GM23248 (cell line): ENCODE results near the gene VWA8. TPM values are rescaled to one million over a fixed set of nuclear protein-coding genes. Genes with fewer than 3 reads are reported as not detected.

Experiments
- DNase-seq: peaks from one replicate; pipeline ENCODE4 v3.0.0-alpha.2; 2015
- H2AFZ ChIP-seq: fragments of 200-600 bp; sonication (generic); 2 replicates; pipeline ENCODE4 v1.6.1; 2016; ENCODE audit warnings: antibody characterized with exemption
- H3F3A ChIP-seq: fragments of 200-600 bp; sonication (generic); 2 replicates; pipeline ENCODE4 v1.6.1; 2016; ENCODE audit warnings: mild to moderate bottlenecking, antibody characterized with exemption, mixed run types; ENCODE audit not compliant: insufficient read depth
- H3K27ac ChIP-seq: fragments of 200-600 bp; sonication (generic); 2 replicates; pipeline ENCODE4 v1.5.1; 2016; ENCODE audit warnings: mild to moderate bottlenecking
- H3K27me3 ChIP-seq: fragments of 200-600 bp; sonication (generic); replicated peaks from 2 replicates; pipeline ENCODE4 v1.6.1; 2016; ENCODE audit warnings: mild to moderate bottlenecking; ENCODE audit not compliant: insufficient read depth
- H3K36me3 ChIP-seq: fragments of 200-600 bp; sonication (generic); 2 replicates; pipeline ENCODE4 v1.6.1; 2016; ENCODE audit warnings: low read depth, mild to moderate bottlenecking
- H3K4me1 ChIP-seq: fragments of 200-600 bp; sonication (generic); 2 replicates; pipeline ENCODE4 v1.6.1; 2016; ENCODE audit warnings: mild to moderate bottlenecking; ENCODE audit not compliant: insufficient read depth
- H3K4me2 ChIP-seq: fragments of 200-600 bp; sonication (generic); one replicate; pipeline ENCODE4 v1.6.1; 2016; ENCODE audit warnings: mild to moderate bottlenecking; ENCODE audit not compliant: unreplicated experiment
- H3K4me3 ChIP-seq: fragments of 200-600 bp; sonication (generic); 2 replicates; pipeline ENCODE4 v1.5.1; 2016; ENCODE audit warnings: mild to moderate bottlenecking
- H3K79me2 ChIP-seq: fragments of 200-600 bp; sonication (generic); 2 replicates; pipeline ENCODE4 v1.6.1; 2016; ENCODE audit warnings: mild to moderate bottlenecking; ENCODE audit not compliant: insufficient read depth
- H3K9ac ChIP-seq: fragments of 200-600 bp; sonication (generic); 2 replicates; pipeline ENCODE4 v1.6.1; 2016; ENCODE audit warnings: mild to moderate bottlenecking
- H3K9me2 ChIP-seq: fragments of 200-600 bp; sonication (generic); 2 replicates; pipeline ENCODE4 v1.6.1; 2016; ENCODE audit warnings: mixed run types, mild to moderate bottlenecking, moderate library complexity; ENCODE audit not compliant: insufficient read depth
- H3K9me3 ChIP-seq: fragments of 200-600 bp; sonication (generic); one replicate; pipeline ENCODE4 v1.6.1; 2017; ENCODE audit warnings: low read depth
- H4K20me1 ChIP-seq: fragments of 200-600 bp; sonication (generic); 2 replicates; pipeline ENCODE4 v1.6.0; 2016; ENCODE audit not compliant: insufficient read depth
- EZH2 ChIP-seq: fragments of 200-600 bp; sonication (generic); IDR thresholded peaks from 2 replicates; pipeline ENCODE4 v1.6.1; 2018; ENCODE audit warnings: antibody characterized with exemption, mild to moderate bottlenecking; ENCODE audit not compliant: insufficient read depth, poor library complexity, severe bottlenecking
- EZH2phosphoT487 ChIP-seq: fragments of 200-600 bp; sonication (generic); IDR thresholded peaks from 2 replicates; pipeline ENCODE4 v1.6.1; 2018; ENCODE audit warnings: antibody characterized with exemption, moderate library complexity, mild to moderate bottlenecking, low read depth; ENCODE audit not compliant: insufficient read depth
- WGBS, 2 experiments: methylation state at CpG; one replicate each; pipeline ENCODE4 v1.1.6; 2015 to 2017; ENCODE audit warnings: low lambda C conversion rate in 2 of 2, low coverage in 1 of 2; ENCODE audit errors: missing lambda C conversion rate in 2 of 2; 5-methylcytosine and 5-hydroxymethylcytosine counted together
- in situ Hi-C: fragments of 300-500 bp; cut with MboI; formaldehyde crosslinking; loops from 2 replicates; pipeline ENCODE4 v1.15.0; 2020
- polyA plus RNA-seq: library from polyadenylated mRNA; unstranded; fragments of >200 nt; fragmentation: Nextera tagmentation; extraction: Ambion mirVana; gene quantifications from 2 replicates; pipeline ENCODE4 v1.2.1, GENCODE V29; 2016
- total RNA-seq: library from RNA; depleted of rRNA; stranded (reverse); fragments of >200 nt; shearing (Covaris generic); gene quantifications from 2 replicates; pipeline ENCODE4 v1.2.3, GENCODE V29; 2014

The VWA8 gene
- total and polyA plus RNA-seq, 2 experiments from 2014 or later = 3.9 to 10.1 TPM

DNA sequence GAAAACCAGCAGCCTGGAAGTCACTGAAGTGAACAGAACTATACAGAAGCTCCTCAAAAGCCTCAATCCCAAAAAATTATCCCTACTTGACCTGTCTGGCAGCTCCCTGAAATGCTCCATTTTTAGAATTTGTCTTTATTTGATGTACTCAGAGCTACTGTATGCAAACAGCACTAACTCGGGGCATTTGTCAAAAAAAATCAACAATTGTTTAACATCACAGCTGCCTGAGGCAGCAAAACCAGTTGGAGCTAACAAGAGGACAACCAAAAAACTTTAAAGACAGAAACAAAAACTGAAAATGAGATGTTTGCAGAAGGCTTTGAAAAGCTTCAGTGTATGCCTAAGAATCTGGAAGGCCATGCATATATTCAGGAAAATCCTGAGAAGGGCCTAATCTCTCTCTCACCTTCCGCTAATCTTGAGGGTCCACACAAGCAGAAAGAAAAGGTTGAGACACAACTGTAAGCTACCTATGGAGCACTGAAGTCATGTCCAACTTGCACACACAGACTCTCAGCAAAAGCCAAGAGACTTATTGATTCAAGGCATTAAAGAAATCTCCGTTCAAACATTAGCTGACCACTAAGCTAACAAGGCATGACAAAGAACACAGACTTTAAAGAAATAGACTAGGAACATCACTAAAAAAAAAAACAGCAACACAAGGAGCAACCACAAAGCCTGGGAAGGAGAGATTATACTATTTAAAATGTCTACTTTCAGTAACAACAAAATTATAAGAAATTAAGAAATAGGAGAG is 16.1 kb downstream of the VWA8 start:
- no peak for DNase-seq
- Histone ChIP-seq H3K4me2 (no peak overlapping the region), H3K79me2 (0 out of 2 replicates have a peak, but pooled peaks cover 19% of the 10 kb centered on the region), H3K27me3 (no peaks in the 10 kb centered on the region), H3K9ac (no peak overlapping the region), H2AFZ (no peak overlapping the region), H3F3A (no peaks in the 10 kb centered on the region), H3K4me3 (no peak overlapping the region), H3K36me3 (no peaks in the 10 kb centered on the region), H4K20me1 (no peaks in the 10 kb centered on the region), H3K9me3 (no peaks in the 10 kb centered on the region), H3K9me2 (no peaks in the 10 kb centered on the region), H3K27ac (no peak overlapping the region), H3K4me1 (no peaks in the 10 kb centered on the region)
- WGBS, 2 experiments = 80 to 90% methylated on average over 3 of the region's 3 CpGs
- in situ Hi-C loops = no loop called here
- TF ChIP-seq EZH2phosphoT487 = no peak
- no peak for TF ChIP-seq EZH2

GRCh38 chr13:41944229-41944628 is 16.7 kb downstream of the VWA8 start:
- in situ Hi-C loops = no loop called here
- H3F3A ChIP-seq = no peaks in the 10 kb centered on the region
- no peak for DNase-seq
- H3K9me3 ChIP-seq = no peaks in the 10 kb centered on the region
- TF ChIP-seq EZH2 = no peak
- no peak for TF ChIP-seq EZH2phosphoT487
- H3K4me3 ChIP-seq = no peak overlapping the region
- no peak overlapping the region for H3K4me2 ChIP-seq
- H3K4me1 ChIP-seq = no peaks in the 10 kb centered on the region
- no peaks in the 10 kb centered on the region for H4K20me1 ChIP-seq
- H3K9ac ChIP-seq = no peak overlapping the region
- H3K9me2 ChIP-seq = no peaks in the 10 kb centered on the region
- H2AFZ ChIP-seq = no peak overlapping the region
- no peaks in the 10 kb centered on the region for H3K27me3 ChIP-seq
- WGBS, 2 experiments = 93% methylated on average over 3 of the region's 3 CpGs
- 0 out of 2 replicates have a peak, but pooled peaks cover 19% of the 10 kb centered on the region for H3K79me2 ChIP-seq
- no peaks in the 10 kb centered on the region for H3K36me3 ChIP-seq
- H3K27ac ChIP-seq = no peak overlapping the region

GRCh38 chr13:41942462-41943094 is 18.3 kb downstream of the VWA8 start:
- Histone ChIP-seq H3K9me2 (no peaks in the 10 kb centered on the region), H2AFZ (no peak overlapping the region), H3K36me3 (no peaks in the 10 kb centered on the region), H3K27ac (no peak overlapping the region), H3K4me3 (no peak overlapping the region), H4K20me1 (no peaks in the 10 kb centered on the region), H3K79me2 (0 out of 2 replicates have a peak, but pooled peaks cover 19% of the 10 kb centered on the region), H3K9ac (no peak overlapping the region), H3K9me3 (no peaks in the 10 kb centered on the region), H3K27me3 (no peaks in the 10 kb centered on the region), H3F3A (no peaks in the 10 kb centered on the region), H3K4me1 (no peaks in the 10 kb centered on the region), H3K4me2 (no peak overlapping the region)
- TF ChIP-seq EZH2phosphoT487 = no peak
- TF ChIP-seq EZH2 = no peak
- in situ Hi-C loops = no loop called here
- DNase-seq = peak; percentile 65
- WGBS, 2 experiments = 100% methylated on average over 2 of the region's 2 CpGs

- H3F3A ChIP-seq = no peaks in the 10 kb centered on the region
- H2AFZ ChIP-seq = no peak overlapping the region
- no peak for TF ChIP-seq EZH2phosphoT487
- TF ChIP-seq EZH2 = no peak
- 98% methylated on average over 5 of the region's 5 CpGs for WGBS, 2 experiments
- H3K9me3 ChIP-seq = no peaks in the 10 kb centered on the region
- no peak overlapping the region for H3K4me2 ChIP-seq
- H3K4me3 ChIP-seq = no peak overlapping the region
- H3K27ac ChIP-seq = no peak overlapping the region
- no peaks in the 10 kb centered on the region for H3K9me2 ChIP-seq
- no peaks in the 10 kb centered on the region for H3K4me1 ChIP-seq
- H3K36me3 ChIP-seq = no peaks in the 10 kb centered on the region
- H3K27me3 ChIP-seq = no peaks in the 10 kb centered on the region
- in situ Hi-C loops = no loop called here
- no peaks in the 10 kb centered on the region for H4K20me1 ChIP-seq
- H3K9ac ChIP-seq = no peak overlapping the region
- no peak for DNase-seq
- 0 out of 2 replicates have a peak, but pooled peaks cover 19% of the 10 kb centered on the region for H3K79me2 ChIP-seq
These were observed 19.7 kb downstream of the VWA8 start for GRCh38 chr13:41941174-41941573.
